GM12864 (cell line): Measurements from ENCODE around the gene SLC4A5.

ENCODE experiments used
- DNase-seq: peaks from one replicate; pipeline ENCODE4 v3.0.0-alpha.2; 2011; ENCODE audit warnings: low read depth
- H3K4me3 ChIP-seq: 2 replicates; pipeline ENCODE4 v1.5.1; 2011; ENCODE audit warnings: mild to moderate bottlenecking, low read depth, low read length, control low read depth
- TF ChIP-seq, protein P1 (sequence below): IDR thresholded peaks from 2 replicates; pipeline ENCODE4 v1.5.1; 2011; ENCODE audit warnings: low read depth, mild to moderate bottlenecking, moderate library complexity, low read length, control low read depth, inconsistent platforms; ENCODE audit errors: missing control alignments

The SLC4A5 gene

DNA sequence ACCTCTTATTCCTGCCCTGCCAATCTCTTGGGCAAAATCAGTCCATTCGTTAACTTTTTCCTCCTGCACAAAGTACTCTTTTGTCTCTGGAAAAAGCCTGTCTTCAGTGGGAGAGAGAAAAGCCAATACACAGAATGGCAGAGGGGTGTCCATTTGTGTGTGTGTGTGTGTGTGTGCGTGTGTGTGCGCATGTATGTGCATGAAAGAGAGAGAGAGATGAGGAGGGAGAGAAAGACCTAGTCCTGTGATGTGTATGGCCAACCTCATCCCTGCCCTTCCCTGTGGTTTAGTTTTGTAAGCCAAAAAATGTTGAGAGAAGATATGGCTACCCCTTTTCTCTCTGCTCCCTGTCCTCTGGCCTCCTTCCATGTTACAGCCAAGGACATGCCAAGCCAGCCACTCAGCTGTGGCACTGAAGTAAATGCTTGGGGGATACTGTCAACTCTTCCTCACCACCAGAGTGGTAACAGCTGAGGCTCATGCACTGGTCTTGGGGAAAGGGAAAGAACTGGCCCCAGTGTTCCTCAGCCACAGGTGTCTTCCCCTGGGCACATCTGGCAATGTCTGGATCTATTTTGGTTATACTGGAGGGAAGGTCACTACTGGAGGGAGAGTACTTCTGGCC is 10.6 kb downstream of the SLC4A5 start:
- TF ChIP-seq, protein P1, sequence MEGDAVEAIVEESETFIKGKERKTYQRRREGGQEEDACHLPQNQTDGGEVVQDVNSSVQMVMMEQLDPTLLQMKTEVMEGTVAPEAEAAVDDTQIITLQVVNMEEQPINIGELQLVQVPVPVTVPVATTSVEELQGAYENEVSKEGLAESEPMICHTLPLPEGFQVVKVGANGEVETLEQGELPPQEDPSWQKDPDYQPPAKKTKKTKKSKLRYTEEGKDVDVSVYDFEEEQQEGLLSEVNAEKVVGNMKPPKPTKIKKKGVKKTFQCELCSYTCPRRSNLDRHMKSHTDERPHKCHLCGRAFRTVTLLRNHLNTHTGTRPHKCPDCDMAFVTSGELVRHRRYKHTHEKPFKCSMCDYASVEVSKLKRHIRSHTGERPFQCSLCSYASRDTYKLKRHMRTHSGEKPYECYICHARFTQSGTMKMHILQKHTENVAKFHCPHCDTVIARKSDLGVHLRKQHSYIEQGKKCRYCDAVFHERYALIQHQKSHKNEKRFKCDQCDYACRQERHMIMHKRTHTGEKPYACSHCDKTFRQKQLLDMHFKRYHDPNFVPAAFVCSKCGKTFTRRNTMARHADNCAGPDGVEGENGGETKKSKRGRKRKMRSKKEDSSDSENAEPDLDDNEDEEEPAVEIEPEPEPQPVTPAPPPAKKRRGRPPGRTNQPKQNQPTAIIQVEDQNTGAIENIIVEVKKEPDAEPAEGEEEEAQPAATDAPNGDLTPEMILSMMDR: no peak
- no peak for DNase-seq
- no peak overlapping the region for H3K4me3 ChIP-seq

DNA sequence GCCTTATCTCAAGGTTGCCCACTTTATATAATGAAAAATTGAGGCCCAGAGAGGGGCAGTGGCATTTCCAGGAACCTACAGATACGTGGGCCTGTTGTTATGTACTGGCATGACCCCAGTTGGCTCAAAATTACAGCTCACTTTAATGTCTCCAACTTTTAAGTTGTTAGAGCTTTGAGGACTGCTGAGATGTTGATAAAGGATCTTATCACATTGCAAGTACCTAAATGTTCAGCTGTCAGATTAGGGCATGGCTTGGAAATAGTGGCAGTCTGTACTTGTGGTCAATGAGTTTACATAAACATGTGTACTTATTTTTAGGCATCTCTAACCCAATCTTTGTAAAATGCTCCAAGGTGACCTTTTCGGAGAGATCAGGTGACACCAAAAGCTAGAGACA is 14.6 kb downstream of the SLC4A5 start:
- no peak for DNase-seq
- TF ChIP-seq, protein P1: no peak
- H3K4me3 ChIP-seq: no peak overlapping the region

DNA sequence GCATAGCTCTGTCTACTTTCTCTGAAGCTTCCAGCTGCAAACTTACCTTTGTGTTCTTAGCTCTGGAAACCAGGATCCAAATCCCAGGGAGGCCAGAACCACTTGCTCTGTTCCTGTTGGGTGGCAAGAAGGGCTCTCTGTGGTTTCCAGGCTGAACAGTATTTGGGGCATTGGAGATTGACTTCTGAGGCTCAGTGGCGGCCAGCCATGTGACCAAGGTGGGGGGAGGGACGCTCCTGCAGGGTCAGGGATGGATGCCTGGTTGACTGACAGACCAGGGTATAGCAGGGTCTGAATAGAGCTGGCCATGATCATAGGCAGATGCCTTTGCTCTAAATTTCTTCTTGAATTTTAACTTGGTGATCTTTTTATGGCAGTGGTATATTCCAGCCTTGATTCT is 15.1 kb downstream of the SLC4A5 start:
- no peak overlapping the region for H3K4me3 ChIP-seq
- TF ChIP-seq, protein P1: no peak
- no peak for DNase-seq

DNA sequence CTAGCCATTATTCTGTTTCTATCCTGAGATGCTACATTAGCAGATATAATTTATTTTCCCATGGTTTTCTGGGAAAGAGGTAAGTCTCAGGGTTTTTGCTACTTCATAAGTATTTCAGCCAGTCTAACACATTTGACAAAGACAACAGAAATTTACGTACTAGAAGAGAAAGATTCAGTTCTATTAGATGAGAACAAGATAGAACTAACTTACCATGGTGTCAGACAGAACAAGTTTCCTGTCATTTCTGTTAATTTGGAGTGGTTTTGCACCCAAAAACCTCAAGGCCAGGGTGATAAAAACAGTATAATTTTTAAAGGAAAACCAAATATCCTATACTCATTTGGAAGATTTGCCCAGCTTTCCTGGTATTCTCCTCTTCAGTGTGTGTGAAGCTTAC is 15.6 kb downstream of the SLC4A5 start:
- TF ChIP-seq, protein P1: no peak
- DNase-seq: no peak
- no peak overlapping the region for H3K4me3 ChIP-seq

DNA sequence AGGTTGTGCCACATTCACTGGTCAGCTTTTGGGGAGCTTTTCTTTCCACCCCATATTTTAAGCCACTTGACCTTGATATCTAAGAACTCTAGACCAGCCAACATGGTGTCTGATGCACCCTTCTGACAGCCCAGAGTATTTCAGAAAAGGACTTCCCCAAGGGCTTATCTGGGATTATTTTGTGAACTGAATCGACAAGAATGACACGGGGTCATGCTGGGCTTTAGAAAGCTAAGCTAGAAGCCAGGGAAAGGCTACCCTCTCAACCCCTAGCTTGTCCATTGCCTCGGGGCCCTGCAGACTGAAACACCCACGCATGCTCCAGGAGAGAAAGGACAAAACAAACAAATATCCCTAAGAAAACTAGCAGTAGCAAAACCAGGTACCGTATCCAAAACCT is 16.0 kb downstream of the SLC4A5 start:
- TF ChIP-seq, protein P1: peak; percentile 19
- no peak overlapping the region for H3K4me3 ChIP-seq
- DNase-seq: no peak

DNA sequence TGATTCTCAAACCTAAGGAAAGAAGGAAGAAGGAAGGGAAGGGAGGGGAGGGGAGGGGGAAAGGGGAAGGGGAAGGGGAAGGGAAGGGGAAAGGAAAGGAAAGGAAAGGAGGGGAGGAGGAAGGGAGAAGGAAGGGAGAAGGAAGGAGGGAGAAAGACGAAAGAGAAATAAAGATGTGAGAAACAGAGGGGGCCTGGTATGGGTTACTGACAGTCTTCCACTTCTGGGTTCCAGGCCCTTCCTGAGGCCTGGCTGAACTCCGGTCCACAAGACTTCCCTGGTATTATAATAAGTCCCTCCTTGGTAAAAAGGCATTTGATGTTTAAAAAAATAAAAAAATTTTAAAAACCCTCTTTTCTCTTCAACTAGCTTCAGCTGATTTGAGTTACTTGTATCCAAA is 17.4 kb downstream of the SLC4A5 start:
- no peak overlapping the region for H3K4me3 ChIP-seq
- DNase-seq: no peak
- TF ChIP-seq, protein P1: no peak

DNA sequence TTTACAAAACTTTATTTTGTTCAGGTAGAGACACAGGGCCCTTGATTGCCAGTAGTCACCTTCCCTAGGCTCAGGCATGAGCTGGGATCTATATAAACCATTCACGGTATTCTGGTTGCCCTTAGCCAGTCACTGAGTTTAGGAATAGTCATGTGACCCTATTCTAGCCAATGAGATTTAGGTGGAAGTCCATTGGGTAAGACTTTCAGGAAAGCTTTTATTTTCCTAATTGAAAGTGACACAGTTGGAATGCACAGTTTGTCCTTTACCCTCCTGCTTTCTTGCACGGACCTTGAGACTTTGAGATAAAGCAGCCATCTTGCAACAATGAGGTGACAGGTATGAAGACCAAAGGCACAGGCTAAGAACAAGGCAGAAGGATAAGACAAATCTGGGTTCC is 21.5 kb downstream of the SLC4A5 start:
- DNase-seq: no peak
- TF ChIP-seq, protein P1: no peak
- no peak overlapping the region for H3K4me3 ChIP-seq
